Left ventricle myocardium inferior (tissue), 1 donor: Measurements from ENCODE around the gene NOSIP. TPM values are rescaled to one million over a fixed set of nuclear protein-coding genes. Genes with fewer than 3 reads are reported as not detected.

Source experiments
- DNase-seq: peaks from one replicate; pipeline ENCODE4 v3.0.0-alpha.2; 2020
- H3K27ac ChIP-seq: fragments of 200-600 bp; replicated peaks from 2 replicates; pipeline ENCODE4 v1.8.0; 2021
- H3K27me3 ChIP-seq: fragments of 200-600 bp; 2 replicates; pipeline ENCODE4 v1.8.0; 2021; ENCODE audit warnings: low read depth
- H3K36me3 ChIP-seq: fragments of 200-600 bp; 2 replicates; pipeline ENCODE4 v1.8.0; 2021
- H3K4me1 ChIP-seq: fragments of 200-600 bp; 2 replicates; pipeline ENCODE4 v1.8.0; 2021
- H3K4me3 ChIP-seq: fragments of 200-600 bp; 2 replicates; pipeline ENCODE4 v1.8.0; 2021; ENCODE audit warnings: mild to moderate bottlenecking, moderate library complexity
- H3K9me3 ChIP-seq: fragments of 200-600 bp; replicated peaks from 2 replicates; pipeline ENCODE4 v1.8.0; 2021
- CTCF ChIP-seq: fragments of 200-600 bp; IDR thresholded peaks from 2 replicates; pipeline ENCODE4 v1.8.0; 2021; ENCODE audit warnings: antibody characterized with exemption, mild to moderate bottlenecking, borderline replicate concordance
- intact Hi-C: fragments of 100-400 bp; cut with micrococcal nuclease; formaldehyde crosslinking; loops from one replicate; pipeline ENCODE4 v1.11.0; 2022
- total RNA-seq: library from RNA; stranded (reverse); fragmentation: NEBNext Ultra II Directional; extraction: Animal tissue kit (Norgen Biotek cat#: 25700); gene quantifications from one replicate; pipeline ENCODE4 v1.2.1, GENCODE V29; 2021
- donor health status: DM: no; HTN: yes; CAD: no; lungs with severe emphysema.

Gene NOSIP
- total RNA-seq, 1 donor from 2014 or later: 47.3 TPM

- no peak for DNase-seq
- no peak for TF ChIP-seq CTCF
- Histone ChIP-seq H3K27ac (no peak overlapping the region), H3K9me3 (no peaks in the 10 kb centered on the region), H3K36me3 (no peaks in the 10 kb centered on the region), H3K4me1 (peaks cover 19% of the 10 kb centered on the region), H3K4me3 (no peak overlapping the region), H3K27me3 (no peaks in the 10 kb centered on the region)
- intact Hi-C loops: loop anchor here (2.0 kb wide), 1 partner anchor 39 kb away; no protein-coding TSS in a partner anchor
These were observed 72.4 kb downstream of the NOSIP start for GRCh38 chr19:49507803-49508494.

GRCh38 chr19:49506575-49507105, 73.7 kb downstream of the NOSIP start:
- no peak overlapping the region for H3K27ac ChIP-seq
- no peaks in the 10 kb centered on the region for H3K27me3 ChIP-seq
- intact Hi-C loops: loop anchor here (2.0 kb wide), 1 partner anchor 40 kb away; no protein-coding TSS in a partner anchor
- peak; percentile 43 for DNase-seq
- H3K9me3 ChIP-seq: no peaks in the 10 kb centered on the region
- peak; percentile 73 for TF ChIP-seq CTCF
- peaks cover 9% of the 10 kb centered on the region for H3K4me1 ChIP-seq
- no peak overlapping the region for H3K4me3 ChIP-seq
- H3K36me3 ChIP-seq: no peaks in the 10 kb centered on the region

Other genes with a start within 250 kb of the NOSIP start
- 3.7 TPM for gene CD37, start 245.2 kb downstream of the NOSIP start, total RNA-seq
- gene TEAD2, start 218.1 kb downstream of the NOSIP start, total RNA-seq: 44.1 TPM
- not detected for gene DKKL1, start 216.7 kb downstream of the NOSIP start, total RNA-seq
- gene KASH5, start 192.3 kb downstream of the NOSIP start, total RNA-seq: not detected
- gene PTH2, start 157.1 kb downstream of the NOSIP start, total RNA-seq: not detected
- 0.14 TPM for gene GFY, start 155.2 kb downstream of the NOSIP start, total RNA-seq
- 0.99 TPM for gene SLC17A7, start 139.0 kb downstream of the NOSIP start, total RNA-seq
- gene PIH1D1, start 128.7 kb downstream of the NOSIP start, total RNA-seq: 24.7 TPM
- 9.6 TPM for gene ALDH16A1, start 127.3 kb downstream of the NOSIP start, total RNA-seq
- 3.1 TPM for gene FLT3LG, start 106.3 kb downstream of the NOSIP start, total RNA-seq
- 1,308 TPM for gene RPL13A, start 92.9 kb downstream of the NOSIP start, total RNA-seq
- gene RPS11, start 84.1 kb downstream of the NOSIP start, total RNA-seq: 998 TPM
- 80.9 TPM for gene FCGRT, start 67.9 kb downstream of the NOSIP start, total RNA-seq
- 7.5 TPM for gene RCN3, start 52.6 kb downstream of the NOSIP start, total RNA-seq
- 0.88 TPM for gene PRRG2, start 760 bp upstream of the NOSIP start, total RNA-seq
- 15.5 TPM for gene PRR12, start 10.6 kb upstream of the NOSIP start, total RNA-seq
- gene RRAS, start 59.6 kb upstream of the NOSIP start, total RNA-seq: 116 TPM
- gene SCAF1, start 61.7 kb upstream of the NOSIP start, total RNA-seq: 38.8 TPM
- 34.5 TPM for gene IRF3, start 85.3 kb upstream of the NOSIP start, total RNA-seq
- gene BCL2L12, start 85.4 kb upstream of the NOSIP start, total RNA-seq: 11.4 TPM
- gene PRMT1, start 96.7 kb upstream of the NOSIP start, total RNA-seq: 112 TPM
- 0.49 TPM for gene ADM5, start 109.0 kb upstream of the NOSIP start, total RNA-seq
- 2.5 TPM for gene CPT1C, start 110.6 kb upstream of the NOSIP start, total RNA-seq
- 0.38 TPM for gene TSKS, start 182.8 kb upstream of the NOSIP start, total RNA-seq
- gene AP2A1, start 186.4 kb upstream of the NOSIP start, total RNA-seq: 65.5 TPM
- 18.3 TPM for gene FUZ, start 232.7 kb upstream of the NOSIP start, total RNA-seq
- gene MED25, start 237.7 kb upstream of the NOSIP start, total RNA-seq: 65.8 TPM